Activated T-helper 1 cell treated with anti-CD3 and anti-CD28 coated beads, Interleukin-2, amount 50 U/mL, for 16 hours (primary cell): ENCODE measurements around the gene PDE8B.

Source experiments
- DNase-seq, 2 donors: peaks; one replicate each; pipeline ENCODE4 v3.0.0-alpha.2; 2020; ENCODE audit warnings: low read depth in 1 of 2, low spot score in 1 of 2

Gene PDE8B

DNA sequence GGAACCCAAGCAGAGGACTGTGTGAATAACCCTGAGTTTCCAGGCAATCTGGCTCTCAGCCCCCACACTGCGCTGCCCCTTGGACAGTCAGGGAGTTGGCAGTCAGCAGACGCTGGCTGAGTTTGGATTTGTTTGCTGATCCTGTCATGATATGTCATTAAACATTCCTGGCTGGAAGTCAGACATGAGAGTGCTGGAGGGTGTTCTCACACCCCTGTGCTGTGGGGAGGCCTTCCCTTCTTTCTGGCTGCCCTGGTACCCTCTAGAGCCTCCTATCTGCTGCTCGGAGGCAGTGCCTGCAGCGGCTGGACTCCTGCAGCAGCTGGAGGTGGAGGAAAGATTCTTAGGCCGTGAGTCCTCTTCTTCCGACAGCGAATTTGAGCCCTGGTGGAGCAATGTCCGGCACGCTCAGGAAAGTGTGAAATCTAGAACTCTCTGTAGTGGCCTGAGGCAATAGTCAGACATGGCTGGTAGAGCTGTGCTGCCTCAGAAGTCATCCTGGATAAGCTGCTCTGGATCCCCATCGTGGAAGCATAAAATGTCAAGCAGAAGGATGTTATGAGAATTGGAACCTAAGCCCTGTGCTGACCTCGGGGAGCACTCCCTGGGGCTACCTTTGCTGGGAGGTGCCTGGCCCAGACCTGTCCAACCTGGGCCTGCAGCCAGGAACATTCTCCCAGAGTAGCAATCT lies 72.0 kb downstream of the PDE8B start:
- no peak for DNase-seq

DNA sequence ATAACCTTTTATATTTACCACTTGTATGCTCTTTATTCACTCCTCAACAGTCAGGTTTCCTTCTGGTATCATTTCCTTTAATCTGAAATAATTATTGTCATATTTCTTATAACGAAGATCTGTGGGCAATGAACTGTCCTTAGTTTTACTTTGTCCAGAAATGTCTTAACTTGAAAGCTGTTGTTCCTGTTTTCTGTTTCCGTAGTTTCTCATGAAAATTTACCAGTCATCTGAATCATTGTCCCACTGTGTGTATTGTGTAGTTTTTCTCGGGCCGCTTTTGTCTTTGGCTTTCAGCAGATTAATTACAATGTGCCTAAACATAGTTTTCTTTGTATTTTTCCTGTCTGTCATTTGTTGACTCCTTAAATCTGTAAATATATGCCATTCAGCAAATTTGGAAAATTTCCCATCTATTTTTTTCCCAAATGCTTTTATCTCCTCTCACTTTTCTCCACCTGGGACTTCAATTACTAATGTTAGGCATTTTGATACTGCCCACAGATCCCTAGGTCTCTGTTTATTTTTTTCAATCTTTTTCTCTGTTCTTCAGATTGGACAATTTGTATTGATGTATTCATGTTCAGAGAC lies 74.9 kb downstream of the PDE8B start:
- no peak for DNase-seq

DNA sequence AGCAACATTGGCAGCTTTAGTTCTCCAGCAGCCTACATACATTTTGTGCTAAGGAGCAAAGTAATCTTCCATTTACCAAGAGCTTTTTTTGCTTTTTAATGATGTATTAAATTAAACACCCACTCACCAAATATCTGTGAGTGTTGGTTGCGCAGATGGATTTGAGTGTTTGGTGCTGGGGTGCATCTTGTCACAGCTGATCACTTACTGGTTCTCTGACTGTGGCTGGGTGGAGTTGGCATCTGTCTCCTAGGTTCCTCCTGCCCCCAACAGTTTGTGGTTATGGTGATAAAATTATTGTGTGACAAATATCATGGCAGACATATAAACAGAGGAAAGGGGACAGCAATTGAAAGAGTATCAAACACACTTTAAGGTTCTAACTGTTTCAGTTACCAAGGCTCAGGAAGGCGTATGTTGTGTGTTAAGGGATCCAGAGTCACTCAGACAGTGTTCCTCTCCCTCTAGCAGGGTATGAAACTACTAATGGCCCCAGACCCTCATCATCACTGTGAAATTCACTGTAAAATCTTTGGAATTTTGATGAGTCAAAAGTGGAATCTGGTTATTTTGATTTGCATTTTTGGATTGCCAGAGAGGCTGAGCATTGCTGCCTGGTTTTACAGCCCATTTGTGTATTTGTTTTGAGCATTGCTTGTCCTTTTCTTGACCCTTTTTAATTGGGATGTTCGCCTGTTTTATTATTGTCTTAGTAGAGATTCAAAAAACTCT lies 81.7 kb downstream of the PDE8B start:
- no peak for DNase-seq

DNA sequence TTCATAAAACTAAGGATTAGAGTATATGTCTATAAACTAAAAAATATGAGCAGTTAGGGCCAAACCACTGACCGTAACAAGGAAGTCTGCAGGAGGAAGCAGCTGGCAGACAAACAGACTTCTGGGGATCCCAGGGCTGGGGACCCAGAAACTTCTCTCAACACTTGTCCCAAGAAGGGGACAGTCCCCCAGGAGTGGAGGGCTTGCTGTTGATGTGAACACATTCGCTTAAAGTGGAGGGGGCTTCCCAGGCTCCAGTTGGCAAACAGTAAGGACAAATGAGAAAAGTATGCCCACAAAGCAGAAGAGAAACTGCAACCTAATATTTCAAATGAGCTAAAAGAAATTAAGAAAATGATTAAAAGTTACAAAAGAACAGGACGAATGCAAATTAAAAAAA lies 83.7 kb downstream of the PDE8B start:
- no peak for DNase-seq

DNA sequence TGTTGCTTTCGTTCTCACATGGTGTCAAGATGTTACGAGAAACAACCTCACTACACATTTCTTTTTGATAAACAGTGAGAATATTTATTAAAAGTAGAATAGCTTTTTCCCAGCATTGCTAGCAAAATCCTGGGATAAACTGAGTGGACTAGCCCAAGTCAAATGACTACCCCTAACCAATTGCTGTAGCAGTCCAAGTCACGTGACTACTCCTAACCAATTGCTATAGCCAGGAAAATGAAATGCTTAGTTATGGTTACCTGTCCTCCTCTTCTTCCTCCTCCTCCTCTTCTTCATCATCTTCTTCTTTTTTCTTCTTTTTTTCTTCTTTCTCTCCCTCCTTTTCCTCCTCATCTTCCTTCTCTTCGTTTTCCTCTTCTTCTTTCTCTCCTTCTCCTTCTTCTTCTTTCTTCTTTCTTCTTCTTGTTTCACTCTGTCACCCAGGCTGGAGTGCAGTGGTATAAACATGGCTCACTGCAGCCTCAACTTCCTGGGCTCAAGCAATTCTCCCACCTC lies 85.4 kb downstream of the PDE8B start:
- DNase-seq = no peak

DNA sequence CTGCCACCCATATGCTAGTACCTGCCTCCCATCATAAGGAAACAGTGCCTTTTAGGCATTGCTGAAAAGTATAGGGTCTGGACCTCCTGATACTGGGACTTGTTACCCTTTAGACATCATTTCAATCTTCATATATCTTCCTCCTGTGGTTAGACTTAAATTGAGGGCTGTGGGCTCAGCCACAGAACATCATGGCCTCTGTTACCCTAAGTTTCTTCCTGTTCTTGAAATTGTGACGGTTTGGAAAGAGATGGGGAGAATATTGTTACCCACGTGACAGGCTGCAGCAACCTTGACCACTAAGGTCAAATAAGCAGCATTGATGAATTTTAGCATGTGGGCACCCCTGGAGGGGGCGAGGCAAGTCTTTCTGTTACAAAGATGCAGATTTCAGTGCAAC lies 87.7 kb downstream of the PDE8B start:
- DNase-seq = no peak

DNA sequence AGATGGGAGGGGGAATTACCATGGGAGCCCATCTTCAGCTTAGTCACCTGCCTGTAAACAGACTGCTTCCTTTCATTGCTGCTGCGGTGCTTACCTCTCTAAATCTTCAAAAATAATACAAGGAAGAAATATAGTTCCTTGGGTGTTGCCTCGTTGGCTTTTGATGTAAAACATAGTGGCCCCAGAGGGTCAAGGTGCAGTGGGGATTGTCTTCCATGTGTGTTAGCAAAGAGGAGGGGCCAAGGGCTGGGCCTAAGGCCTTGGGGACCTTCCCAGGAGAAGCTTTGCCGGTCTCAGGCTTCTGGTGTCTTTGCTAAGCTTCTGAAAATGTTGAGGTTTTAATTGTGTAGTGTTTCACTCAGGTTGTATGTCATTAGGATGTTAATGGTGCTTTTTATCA lies 90.0 kb downstream of the PDE8B start:
- no peak for DNase-seq

DNA sequence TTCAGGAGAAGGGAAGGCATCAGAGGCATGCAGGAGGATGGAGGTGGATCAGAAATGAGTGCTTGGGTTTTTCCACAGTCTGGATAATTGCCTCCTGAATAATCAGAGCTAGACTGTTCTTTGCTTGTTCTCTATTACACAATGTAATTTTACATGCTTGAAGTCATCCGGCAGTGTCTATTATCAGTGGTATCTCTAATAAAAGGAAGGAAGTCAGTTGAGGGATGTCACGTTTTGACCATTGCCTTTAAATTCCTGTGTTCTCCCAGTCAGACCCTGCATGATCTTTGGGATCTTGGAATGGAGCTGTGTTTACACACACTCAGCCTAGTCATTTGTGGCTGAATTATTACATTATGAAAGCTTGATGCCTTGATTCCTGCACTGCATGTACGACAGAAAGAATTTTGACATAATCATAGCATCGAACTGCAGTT lies 91.0 kb downstream of the PDE8B start:
- no peak for DNase-seq

DNA sequence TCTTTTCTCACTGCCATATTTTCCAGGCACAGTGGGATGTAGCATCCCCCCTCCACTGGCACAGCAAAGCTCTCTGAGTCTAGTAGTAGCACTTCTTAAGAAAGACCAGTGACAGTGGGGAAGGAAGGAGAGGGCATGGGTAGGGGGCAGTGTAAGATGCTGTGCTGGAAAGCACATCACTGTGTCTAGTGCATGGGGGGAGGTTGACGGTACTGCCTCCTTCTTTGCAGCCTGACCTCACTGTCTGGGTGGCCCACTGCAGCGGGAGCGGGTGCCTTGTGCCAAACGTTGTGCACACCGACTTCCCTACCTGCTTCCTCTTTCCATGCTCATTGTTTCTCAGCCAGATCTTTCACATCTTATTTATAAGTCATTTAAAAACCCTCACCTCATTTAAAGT lies 91.8 kb downstream of the PDE8B start:
- no peak for DNase-seq

DNA sequence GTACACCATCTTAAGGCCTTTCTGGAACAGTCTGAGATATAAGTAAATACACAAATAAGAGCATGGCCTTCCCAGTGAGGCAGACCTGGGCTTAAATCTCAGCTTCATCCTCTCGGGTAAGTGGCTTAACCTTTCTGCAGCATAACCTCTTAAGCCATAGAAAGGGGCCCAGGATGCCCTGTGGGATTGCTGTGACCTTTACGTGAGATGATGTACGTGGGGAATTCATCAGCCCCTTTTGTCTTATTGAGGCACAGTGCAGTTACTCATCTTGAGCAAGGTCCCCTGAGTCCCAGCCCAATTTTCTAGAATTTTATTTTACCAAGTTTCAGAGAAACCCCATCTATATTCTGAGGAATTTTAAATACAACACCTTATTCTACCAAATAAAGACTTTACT lies 92.2 kb downstream of the PDE8B start:
- DNase-seq = no peak

DNA sequence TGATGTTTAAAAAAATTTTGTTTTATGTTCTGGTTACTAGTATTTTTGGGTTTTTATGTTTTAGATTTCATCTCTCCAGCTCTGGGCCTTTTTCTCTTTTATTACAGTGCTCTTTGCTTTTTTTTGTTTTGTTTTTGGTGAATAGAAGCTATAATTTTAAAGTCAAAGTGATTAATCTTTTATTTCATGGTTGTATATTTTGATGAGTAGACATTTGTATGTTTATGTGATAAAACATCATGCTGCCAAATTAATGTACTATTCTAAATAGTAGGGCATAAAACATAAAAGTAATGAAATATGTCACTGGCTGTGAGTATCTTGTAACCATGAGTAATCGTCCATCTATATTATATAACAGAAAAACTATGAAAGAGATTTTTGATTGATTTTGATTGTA lies 93.9 kb downstream of the PDE8B start:
- no peak for DNase-seq

DNA sequence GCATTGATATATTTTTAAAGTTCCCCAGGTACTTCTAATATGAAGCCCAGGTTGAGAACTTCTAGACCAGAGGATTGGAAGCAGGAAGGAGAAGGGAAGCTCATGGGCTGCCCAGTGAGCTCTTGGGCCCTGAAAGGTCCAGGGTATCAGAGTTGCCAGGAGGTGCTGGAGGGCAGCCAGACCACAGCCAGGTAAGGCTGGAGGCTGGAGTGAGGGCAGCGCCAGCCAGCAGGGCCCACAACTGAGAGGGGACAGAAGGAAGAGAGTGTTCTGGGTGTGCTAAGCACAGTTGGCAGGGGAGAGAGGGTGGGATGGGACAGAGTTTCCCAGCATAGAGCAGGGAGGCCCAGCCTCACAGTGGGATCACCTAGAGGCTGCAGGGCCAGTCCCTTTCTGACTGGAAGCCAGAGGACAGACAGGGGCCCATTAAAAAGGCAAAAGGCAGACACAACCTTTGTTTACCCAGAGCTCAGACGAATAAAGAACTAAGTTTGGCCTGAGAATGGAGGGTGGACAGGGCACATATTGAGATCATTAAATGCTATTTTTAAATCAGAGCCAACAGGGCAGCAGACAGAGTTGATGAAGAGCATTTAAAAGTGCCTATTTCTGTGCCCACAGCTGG lies 94.9 kb downstream of the PDE8B start:
- no peak for DNase-seq

DNA sequence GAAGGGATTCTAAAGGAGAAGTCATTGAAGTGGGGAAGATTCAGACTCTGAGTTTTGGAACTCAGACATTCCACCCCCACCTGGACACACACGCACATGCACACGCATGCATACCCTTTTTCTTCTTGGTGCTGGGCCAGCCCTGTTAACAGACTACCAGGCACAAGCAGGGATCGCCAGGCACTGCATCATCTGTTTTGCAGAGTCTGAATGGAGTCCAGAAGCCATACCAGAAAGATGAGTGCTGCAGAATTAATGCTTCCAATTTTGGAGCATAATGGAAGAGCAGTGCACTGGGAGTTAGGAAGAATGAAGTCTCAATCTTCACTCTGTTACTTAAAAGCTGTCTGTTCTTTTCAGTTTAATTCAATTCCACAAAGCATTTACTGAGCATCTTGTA lies 95.5 kb downstream of the PDE8B start:
- DNase-seq = no peak

DNA sequence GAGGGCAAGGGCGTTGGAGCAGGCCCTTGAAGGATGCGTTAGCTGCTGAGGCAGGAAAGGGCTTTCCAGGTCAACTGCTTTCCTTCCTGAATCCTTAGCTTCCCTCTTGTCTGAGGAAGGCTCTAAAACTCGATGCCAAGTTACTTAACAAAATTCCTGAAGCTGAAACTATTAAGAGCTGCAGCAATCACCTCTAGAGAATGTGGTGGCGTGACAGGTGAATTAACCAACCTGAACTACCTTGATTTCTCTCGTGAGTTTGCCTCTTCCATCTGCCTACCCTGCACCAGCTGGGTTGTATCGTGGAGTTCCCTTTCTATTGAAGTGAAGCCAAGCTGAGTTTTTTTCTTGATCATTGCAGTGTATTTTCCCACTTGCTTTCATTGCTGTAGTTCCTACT lies 96.1 kb downstream of the PDE8B start:
- DNase-seq = no peak

DNA sequence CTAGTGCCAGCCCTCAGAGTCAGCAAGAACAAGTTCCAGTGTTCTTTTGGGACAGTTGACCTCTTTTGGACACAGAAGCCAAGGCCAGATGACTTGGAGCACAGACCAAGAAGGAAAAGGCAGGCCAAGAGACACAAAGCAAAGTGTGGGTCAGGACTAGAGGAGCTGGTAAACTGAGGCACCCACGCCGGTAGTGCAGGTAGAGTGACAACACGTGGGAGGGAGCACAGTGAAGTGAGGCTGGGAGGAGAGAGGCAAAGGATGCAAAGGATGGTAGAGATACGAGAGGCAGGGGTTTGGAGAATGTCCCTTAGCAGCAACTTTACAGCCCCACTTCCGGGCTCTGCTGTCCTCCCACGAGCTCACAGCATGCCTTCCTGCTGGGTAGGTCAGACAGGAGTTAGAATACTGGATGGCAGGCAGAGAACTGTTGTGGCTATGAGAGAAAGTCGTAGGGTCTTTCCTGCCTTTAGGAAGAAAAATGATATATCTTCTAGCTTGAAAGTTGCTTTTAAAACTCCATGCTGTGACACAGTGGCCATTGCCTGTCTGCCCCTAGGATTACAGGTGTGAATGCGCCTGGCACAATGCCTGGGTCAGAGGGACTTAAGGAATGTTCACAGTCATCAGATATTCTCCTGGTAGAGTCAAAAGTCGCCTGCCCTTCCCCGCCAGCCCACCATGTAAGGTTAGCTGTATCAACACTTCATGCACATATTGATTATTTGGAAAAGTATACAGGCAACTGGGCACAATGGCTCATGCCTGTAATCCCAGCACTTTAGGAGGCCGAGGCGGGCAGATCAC lies 97.9 kb downstream of the PDE8B start:
- DNase-seq = no peak

DNA sequence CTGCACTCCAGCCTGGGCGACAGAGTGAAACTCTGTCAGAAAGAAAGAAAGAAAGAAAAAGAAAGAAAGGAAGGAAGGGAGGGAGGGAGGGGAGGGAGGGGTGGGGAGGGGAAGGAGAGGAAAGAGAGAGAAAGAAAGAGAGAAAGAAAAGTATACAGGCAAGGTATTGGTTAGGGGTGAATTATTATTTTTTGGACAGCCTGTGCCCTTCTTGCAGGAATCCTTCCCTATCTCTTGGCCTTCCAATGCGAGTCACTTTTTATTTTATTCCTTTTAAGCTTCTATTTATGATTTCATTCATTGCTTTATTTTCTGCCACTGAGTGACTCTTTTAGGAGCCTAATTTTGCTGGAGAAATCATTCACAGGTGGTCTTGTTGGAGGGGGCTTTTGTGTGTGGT lies 98.7 kb downstream of the PDE8B start:
- no peak for DNase-seq

DNA sequence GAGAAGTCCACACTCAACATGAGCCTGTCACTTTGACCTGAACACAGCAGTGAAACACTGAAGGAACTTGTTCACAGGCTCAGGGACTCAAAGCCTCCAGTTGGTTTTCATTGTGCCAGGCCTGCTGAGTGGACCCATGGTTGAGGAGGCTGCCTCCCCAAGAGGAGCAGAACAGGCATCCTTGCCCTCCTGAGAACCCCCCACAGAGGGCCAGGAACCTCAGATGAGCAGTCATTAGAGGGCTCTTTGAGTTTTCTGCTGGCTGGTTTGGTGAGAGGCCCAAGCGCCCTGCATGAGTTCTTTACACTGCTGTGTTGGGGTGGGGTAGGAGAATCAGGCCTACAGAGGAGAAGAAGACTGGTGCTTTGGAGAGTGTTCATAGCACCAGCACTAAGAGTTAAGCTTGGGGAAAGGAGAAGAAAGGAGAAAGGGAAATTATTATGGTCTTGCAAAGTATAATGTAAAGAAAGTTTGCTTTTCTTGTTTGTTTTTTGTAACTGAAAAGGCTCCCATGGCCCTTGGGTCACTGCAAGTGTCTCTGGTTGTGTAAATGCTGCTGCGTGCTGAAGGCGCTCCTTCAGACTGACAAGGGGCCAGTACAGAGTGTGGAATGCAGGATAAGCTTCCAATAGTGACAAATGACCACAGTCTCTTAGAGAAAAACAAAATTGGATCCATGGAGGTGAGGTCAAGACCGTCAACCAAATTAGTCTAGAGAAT lies 100.2 kb downstream of the PDE8B start:
- no peak for DNase-seq

DNA sequence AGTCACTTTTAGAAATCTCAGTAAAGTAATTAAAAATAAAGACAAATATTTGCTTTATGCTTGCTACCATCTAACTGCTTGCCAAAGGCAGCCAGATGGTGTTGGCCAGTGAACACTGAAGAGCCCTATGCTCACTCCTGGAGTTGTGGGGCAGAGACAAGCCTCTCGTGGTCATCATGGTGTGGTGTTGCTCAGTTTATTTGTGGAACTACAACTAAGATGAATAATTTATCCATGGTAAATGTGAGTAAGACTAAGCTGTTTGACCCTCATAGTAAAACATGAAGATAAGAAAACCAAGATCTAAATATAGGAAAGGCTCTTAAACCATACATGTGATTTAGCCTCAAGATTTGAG lies 100.7 kb downstream of the PDE8B start:
- DNase-seq = no peak

DNA sequence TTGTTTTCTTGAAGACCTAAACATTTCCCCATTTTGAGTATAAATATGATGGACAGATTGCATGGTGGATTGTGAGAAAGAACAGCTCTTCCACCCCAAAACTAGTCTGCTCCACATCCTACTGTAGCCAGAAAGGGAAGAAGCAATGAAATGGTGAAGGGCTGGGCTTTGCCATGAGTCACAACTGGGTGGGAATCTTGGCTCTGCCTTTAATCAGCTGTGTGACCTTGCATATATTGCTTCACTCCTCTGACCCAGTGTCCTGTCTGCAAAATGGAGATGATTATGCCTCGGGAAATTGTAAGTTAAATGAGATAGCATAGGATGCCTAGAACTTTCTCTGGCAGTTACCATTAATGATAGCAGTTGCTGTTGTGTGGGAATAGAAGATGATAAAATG lies 101.9 kb downstream of the PDE8B start:
- no peak for DNase-seq

DNA sequence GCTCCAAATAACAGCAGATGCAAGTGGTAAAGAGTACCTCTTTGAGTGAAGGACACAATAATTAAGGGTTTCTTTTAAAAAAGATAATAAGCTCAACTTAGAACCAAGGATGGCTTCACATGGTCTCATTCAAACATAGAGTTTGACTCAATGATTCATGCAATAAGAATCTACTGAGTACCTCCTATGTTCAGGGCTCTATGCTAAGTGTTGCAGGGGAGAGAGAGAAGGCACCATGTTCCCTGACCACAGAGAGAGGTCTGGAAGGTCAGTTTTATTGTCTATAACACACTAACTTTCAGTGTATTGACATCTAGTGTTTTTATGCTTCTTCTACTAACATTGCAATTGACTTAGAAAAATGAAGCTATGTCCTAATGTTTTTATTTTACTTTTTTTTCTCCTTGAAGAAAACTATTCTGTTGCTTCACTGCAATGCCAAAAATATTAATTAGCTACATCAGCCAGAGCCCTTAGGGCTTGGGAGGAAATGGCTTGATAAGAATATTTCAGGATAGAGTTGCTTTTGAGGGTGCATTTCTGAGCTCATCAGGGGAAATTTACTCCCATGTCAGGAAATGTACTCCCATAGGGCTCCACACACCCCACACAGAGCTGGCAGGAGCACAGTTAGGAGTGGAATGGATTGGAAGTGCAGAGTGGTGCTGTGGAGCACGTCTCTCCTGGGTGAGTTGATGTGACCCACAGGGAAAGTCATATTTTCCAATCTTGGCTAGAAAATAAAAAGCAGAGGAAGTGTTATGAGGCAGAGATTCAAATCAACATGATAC lies 106.6 kb downstream of the PDE8B start:
- DNase-seq = no peak
